Heart left ventricle (tissue), 16 donors: ENCODE results near the gene TOM1. TPM values are rescaled to one million over a fixed set of nuclear protein-coding genes. Genes with fewer than 3 reads are reported as not detected.

ENCODE experiments used
- ATAC-seq, 4 donors: fragments of 200-7000 bp; cut with Tn5 transposase; one replicate each; pipeline ENCODE4 v1.9.1; 2020 to 2022; ENCODE audit warnings: moderate library complexity in 4 of 4, mild to moderate bottlenecking in 3 of 4, moderate number of reproducible peaks in 1 of 4
- DNase-seq, 5 donors: peaks; one replicate each; pipeline ENCODE4 v3.0.0-alpha.2; 2020
- H3K27ac ChIP-seq, 12 donors: fragments of 200-600 bp; sonication (generic) in 4 of 12; one replicate each; pipeline versions ENCODE4 v1.5.0 to v1.8.0; 2016 to 2022; ENCODE audit warnings: mild to moderate bottlenecking in 2 of 12
- H3K27me3 ChIP-seq, 9 donors: fragments of 200-600 bp; sonication (generic) in 2 of 9; one replicate each; pipeline versions ENCODE4 v1.5.1 to v1.8.0; 2016 to 2022; ENCODE audit warnings: mild to moderate bottlenecking in 3 of 9
- H3K36me3 ChIP-seq, 9 donors: fragments of 200-600 bp; sonication (generic) in 2 of 9; one replicate each; pipeline versions ENCODE4 v1.5.0 to v1.8.0; 2018 to 2022; ENCODE audit warnings: mild to moderate bottlenecking in 2 of 9
- H3K4me1 ChIP-seq, 12 donors: fragments of 200-600 bp; sonication (generic) in 4 of 12; one replicate each; pipeline versions ENCODE4 v1.5.0 to v1.8.0; 2016 to 2022; ENCODE audit warnings: mild to moderate bottlenecking in 3 of 12
- H3K4me3 ChIP-seq, 12 donors: fragments of 200-600 bp; sonication (generic) in 4 of 12; one replicate each; pipeline versions ENCODE4 v1.5.0 to v1.8.0; 2017 to 2022; ENCODE audit warnings: mild to moderate bottlenecking in 9 of 12, moderate library complexity in 4 of 12
- H3K9me3 ChIP-seq, 12 donors: fragments of 200-600 bp; sonication (generic) in 4 of 12; one replicate each; pipeline versions ENCODE4 v1.5.0 to v1.8.0; 2016 to 2022; ENCODE audit warnings: mild to moderate bottlenecking in 1 of 12
- POLR2A ChIP-seq, 2 donors: fragments of 450-650 bp; IDR thresholded peaks; one replicate each; pipeline ENCODE4 v1.6.1; 2017; ENCODE audit warnings: antibody characterized with exemption in 2 of 2, mild to moderate bottlenecking in 2 of 2, moderate library complexity in 2 of 2
- WGBS, 4 donors: extraction: QIAGEN DNeasy Blood & Tissue Kit in 2 of 4; methylation state at CpG; one replicate each; pipeline versions ENCODE4 v1.1.5 to v1.1.7; 2013 to 2018; 5-methylcytosine and 5-hydroxymethylcytosine counted together
- intact Hi-C, 10 donors: fragments of 100-400 bp; cut with DNase I; formaldehyde crosslinking; loops; one replicate each; pipeline versions ENCODE4 v1.11.1 to v1.14.2; 2022
- polyA plus RNA-seq, 2 donors: library from polyadenylated mRNA; stranded (reverse); fragments of 200-250 nt; gene quantifications; one replicate each; pipeline ENCODE4 v1.2.3, GENCODE V29; 2013
- total RNA-seq, 9 donors: library from RNA; depleted of rRNA in 2 of 9; stranded (reverse); fragments of >200 nt in 2 of 9; fragmentation: NEBNext Ultra II Directional in 3 of 9; extraction: Animal tissue kit (Norgen Biotek cat#: 25700) in 3 of 9; gene quantifications; one replicate each; pipeline versions ENCODE4 v1.1.0 to v1.2.4, GENCODE V29; 2016 to 2023
- TF ChIP-seq, protein P1 (sequence below), 12 donors: fragments of 200-600 bp; sonication (generic) in 4 of 12; IDR thresholded peaks; one replicate each; pipeline versions ENCODE4 v1.5.0 to v1.8.0; 2018 to 2022; ENCODE audit warnings: antibody characterized with exemption in 12 of 12, mild to moderate bottlenecking in 5 of 12
- donor health status: ischemic (EF 13 %, LVEDD 7.1; RV severe dilation, severe dysfunction).
- donor health status: healthy with polysubstance abuse.
- donor health status: DM: no; HTN: yes; CAD: no.
- donor health status: DM: no; HTN: no; CAD: no.
- donor health status: ischemic (EF 25% LVEDD 6.9; RV normal size, moderate dysfunction).
- donor health status: ischemic (EF 25% LVEDD 5.7; RV mildly dilated, moderate dysfunction).
- donor health status: healthy.
- donor health status: DM: yes; HTN: yes; CAD: no.
- donor health status: ischemic (EF 35%, LVEDD 5.7; RV mildly dilated, moderate dysfunction).
- donor health status: nonischemic (EF 11% LVEDD 7.7; RV severe dilation, severe dysfunction).
- donor health status: DM: yes; HTN: yes; CAD: no.
- donor health status: PGD.
- donor health status: ischemic (EF 29% LVEDD 5.4; RV normal size, mild dysfunction).
- donor health status: nonischemic (EF 23%, LVEDD 6.1; RV moderate dilation, normal function).

Gene TOM1
- total and polyA plus RNA-seq, 11 donors: 46.8 to 362 (median 56.8) TPM

DNA sequence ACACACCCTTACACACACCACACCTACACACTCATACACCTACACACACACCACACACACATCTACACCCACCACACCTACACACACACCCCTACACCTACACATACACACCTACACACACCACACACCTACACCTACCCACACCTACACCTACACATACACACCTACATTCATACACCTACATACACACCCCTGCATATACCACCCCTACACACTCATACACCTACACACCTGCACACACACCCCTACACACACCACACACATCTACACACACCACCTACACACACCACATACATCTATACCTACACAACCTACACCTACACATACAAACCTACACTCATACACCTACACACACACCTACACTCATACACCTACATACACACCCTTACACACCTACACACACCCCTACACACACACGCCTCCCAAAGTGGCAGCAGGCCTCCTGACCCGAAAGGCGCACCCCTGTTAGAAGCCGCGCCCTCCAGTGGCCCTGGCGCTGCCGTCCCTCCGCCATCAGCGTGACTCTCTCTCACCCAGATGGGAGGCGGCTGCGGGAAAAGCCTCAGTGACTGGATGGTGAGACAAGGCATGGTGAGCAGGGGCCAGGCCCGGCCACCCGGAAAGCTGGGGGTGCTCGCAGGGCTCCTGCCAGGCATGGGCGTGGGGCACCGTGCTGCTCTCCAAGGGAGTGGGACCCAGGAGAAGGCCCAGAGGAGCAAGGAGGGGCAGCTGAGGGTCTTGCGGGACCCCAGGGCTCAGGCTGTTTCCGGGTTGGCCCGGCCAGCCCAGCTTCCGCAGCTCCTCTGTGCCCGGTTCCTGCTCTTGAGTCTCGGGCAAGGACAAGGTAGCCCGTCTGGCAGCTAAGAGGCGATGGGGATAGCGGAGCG lies 44.2 kb downstream of the TOM1 start:
- H3K27ac ChIP-seq: no peak overlapping the region
- peaks cover 0 to 89% (median 63%) of the 10 kb centered on the region in 9 donors for H3K36me3 ChIP-seq
- ATAC-seq (no peak), DNase-seq (peak in 1 of 5 donors; percentile 54)
- H3K4me3 ChIP-seq: no peak overlapping the region
- intact Hi-C loops: loop anchor here in 1 of 10 donors (10.0 kb wide), 1 partner anchor 581 kb away; no protein-coding TSS in a partner anchor
- H3K27me3 ChIP-seq: no peaks in the 10 kb centered on the region
- H3K4me1 ChIP-seq: no peaks in the 10 kb centered on the region
- TF ChIP-seq, protein P1, sequence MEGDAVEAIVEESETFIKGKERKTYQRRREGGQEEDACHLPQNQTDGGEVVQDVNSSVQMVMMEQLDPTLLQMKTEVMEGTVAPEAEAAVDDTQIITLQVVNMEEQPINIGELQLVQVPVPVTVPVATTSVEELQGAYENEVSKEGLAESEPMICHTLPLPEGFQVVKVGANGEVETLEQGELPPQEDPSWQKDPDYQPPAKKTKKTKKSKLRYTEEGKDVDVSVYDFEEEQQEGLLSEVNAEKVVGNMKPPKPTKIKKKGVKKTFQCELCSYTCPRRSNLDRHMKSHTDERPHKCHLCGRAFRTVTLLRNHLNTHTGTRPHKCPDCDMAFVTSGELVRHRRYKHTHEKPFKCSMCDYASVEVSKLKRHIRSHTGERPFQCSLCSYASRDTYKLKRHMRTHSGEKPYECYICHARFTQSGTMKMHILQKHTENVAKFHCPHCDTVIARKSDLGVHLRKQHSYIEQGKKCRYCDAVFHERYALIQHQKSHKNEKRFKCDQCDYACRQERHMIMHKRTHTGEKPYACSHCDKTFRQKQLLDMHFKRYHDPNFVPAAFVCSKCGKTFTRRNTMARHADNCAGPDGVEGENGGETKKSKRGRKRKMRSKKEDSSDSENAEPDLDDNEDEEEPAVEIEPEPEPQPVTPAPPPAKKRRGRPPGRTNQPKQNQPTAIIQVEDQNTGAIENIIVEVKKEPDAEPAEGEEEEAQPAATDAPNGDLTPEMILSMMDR (IDR thresholded peaks at IDR 0.05): no peak
- no peak for TF ChIP-seq POLR2A (IDR thresholded peaks at IDR 0.05)
- WGBS, 4 donors: 94 to 98% (median 98%) methylated on average over 26 of the region's 26 CpGs
- no peaks in the 10 kb centered on the region for H3K9me3 ChIP-seq

DNA sequence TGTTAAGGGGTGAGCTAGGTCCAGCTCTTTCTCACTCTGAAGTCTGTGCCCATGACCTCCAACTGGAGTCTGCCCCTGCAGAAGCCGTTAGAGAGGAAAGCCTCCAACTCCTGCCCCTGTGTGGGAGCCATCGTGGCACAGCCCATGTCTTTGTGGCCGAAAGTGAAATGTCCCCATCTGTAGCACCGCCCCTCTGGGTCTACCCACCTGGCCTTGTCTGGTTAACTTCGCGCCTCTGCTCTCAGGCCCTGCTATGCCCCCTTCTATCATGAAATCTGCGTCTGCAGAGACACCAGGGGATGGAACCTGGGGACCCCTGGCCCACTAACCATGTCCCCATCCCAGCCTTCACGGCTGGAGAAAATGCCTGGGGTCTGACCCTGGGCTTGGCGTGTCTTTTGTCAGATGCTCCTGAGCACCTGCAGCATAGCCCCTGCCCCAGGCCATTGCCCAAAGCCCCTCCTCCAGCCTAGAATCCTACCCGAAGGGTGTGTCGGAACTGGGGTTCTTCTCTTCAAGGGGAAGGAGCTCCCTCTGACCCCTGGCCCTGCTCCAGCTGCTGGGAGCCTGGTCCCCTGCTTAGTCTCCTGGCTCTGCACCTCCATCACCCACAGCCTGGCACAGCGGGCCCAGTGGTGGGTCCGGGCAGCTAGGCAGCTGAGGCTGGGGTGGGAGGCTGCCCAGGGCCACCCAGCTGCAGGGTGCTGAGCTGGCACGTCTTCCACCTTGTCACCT lies 45.4 kb downstream of the TOM1 start:
- H3K36me3 ChIP-seq: peaks cover 0 to 81% (median 53%) of the 10 kb centered on the region in 9 donors
- TF ChIP-seq, protein P1 (IDR thresholded peaks at IDR 0.05): no peak
- TF ChIP-seq POLR2A (IDR thresholded peaks at IDR 0.05): no peak
- H3K9me3 ChIP-seq: no peaks in the 10 kb centered on the region
- no peaks in the 10 kb centered on the region for H3K27me3 ChIP-seq
- ATAC-seq (no peak), DNase-seq (peak in 2 of 5 donors; percentile 15 to 61)
- 92 to 95% (median 94%) methylated on average over 13 to 14 of the region's 14 CpGs for WGBS, 4 donors
- no peak overlapping the region for H3K4me3 ChIP-seq
- intact Hi-C loops: loop anchor here in 2 of 10 donors (5.0 to 10.0 kb wide), 3 partner anchors 237 to 777 kb away; no protein-coding TSS in a partner anchor
- H3K27ac ChIP-seq: no peak overlapping the region
- peaks cover 0 to 7% (median 1%) of the 10 kb centered on the region in 12 donors for H3K4me1 ChIP-seq

DNA sequence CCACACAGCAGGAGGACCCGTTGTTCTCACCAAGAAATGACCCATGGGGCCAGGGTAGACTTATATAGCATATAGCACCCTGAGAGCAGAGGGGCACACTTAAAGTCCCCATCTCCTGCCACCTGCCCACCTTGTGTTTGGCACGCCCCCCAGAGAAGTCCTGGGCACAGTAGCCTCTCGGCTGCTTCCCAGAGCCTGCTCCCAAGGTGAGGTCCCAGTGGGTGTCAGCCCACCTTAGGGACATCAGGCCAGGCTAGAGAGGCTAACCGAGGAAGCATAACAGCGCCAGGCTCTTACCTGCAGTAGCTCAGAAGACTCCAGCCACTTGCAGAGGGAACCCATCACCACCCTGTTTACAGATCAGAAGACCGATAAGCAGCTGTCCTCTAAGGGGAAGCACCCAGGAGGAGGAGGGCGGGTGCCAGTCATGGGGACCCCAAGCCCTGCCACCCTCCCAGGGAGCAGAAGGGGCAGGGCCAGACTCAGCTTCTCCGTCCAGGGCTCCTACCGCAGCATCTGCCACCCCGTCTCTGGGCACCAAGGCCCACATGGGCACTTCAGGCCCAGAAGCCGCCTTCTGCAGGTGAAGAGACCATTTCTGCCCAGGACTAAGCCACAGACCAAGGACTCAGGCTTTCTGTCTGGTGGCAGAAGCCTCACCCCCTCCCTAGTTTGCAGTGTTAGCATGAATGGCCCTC lies 46.3 kb downstream of the TOM1 start:
- DNase-seq (peak in 2 of 5 donors; percentile 16 to 25), ATAC-seq (no peak)
- TF ChIP-seq POLR2A (IDR thresholded peaks at IDR 0.05): no peak
- TF ChIP-seq, protein P1 (IDR thresholded peaks at IDR 0.05): no peak
- H3K4me3 ChIP-seq: no peak overlapping the region
- no peaks in the 10 kb centered on the region for H3K9me3 ChIP-seq
- H3K27me3 ChIP-seq: no peaks in the 10 kb centered on the region
- H3K4me1 ChIP-seq: peaks cover 0 to 14% (median 8%) of the 10 kb centered on the region in 12 donors
- H3K27ac ChIP-seq: no peak overlapping the region
- intact Hi-C loops: loop anchor here in 2 of 10 donors (5.0 to 10.0 kb wide), 3 partner anchors 236 to 776 kb away; no protein-coding TSS in a partner anchor
- WGBS, 4 donors: 89 to 97% (median 94%) methylated on average over 7 to 11 of the region's 11 CpGs
- peaks cover 0 to 72% (median 45%) of the 10 kb centered on the region in 9 donors for H3K36me3 ChIP-seq
